Measurements from ENCODE around the gene RPS2. TPM values are rescaled to one million over a fixed set of nuclear protein-coding genes. Genes with fewer than 3 reads are reported as not detected.
A peak's percentile ranks its signal among the peaks of the same experiment; 100 is the strongest.
"Not testable (repeated sequence)": the region's sequence is repeated elsewhere in the genome, so short reads cannot be mapped to it uniquely, and the experiment has no call there.

Gene RPS2
- total and polyA plus RNA-seq, 2 donors: 2,266 to 2,485 TPM

GRCh38 chr16:1924095-1924494, 40.5 kb downstream of the RPS2 start:
- H3K36me3 ChIP-seq (ENCODE audit: control insufficient read depth in 2 of 2, insufficient read depth in 2 of 2, low read length in 1 of 2): no peaks in the 10 kb centered on the region
- peaks cover 41 to 75% of the 10 kb centered on the region in 2 donors for H3K27me3 ChIP-seq (ENCODE audit: control insufficient read depth in 2 of 2, insufficient read depth in 1 of 2, low read length in 1 of 2)
- H3K27ac ChIP-seq (ENCODE audit: low read depth in 1 of 2, low read length in 1 of 2): no peak overlapping the region
- 86% methylated on average over 5 of the region's 5 CpGs for WGBS
- H3K9me3 ChIP-seq (ENCODE audit: control insufficient read depth in 2 of 2, insufficient read depth in 1 of 2, low read length in 1 of 2): peaks cover 0 to 8% of the 10 kb centered on the region in 2 donors
- no peak for DNase-seq (ENCODE audit: low read depth in 6 of 9, low spot score in 9 of 9)
- H3K4me3 ChIP-seq (ENCODE audit: low read length in 2 of 2): no peak overlapping the region
- H3K4me1 ChIP-seq (ENCODE audit: control insufficient read depth in 2 of 2, insufficient read depth in 2 of 2, low read length in 2 of 2): peaks cover 0 to 5% of the 10 kb centered on the region in 2 donors

GRCh38 chr16:1923299-1924034, 41.2 kb downstream of the RPS2 start:
- WGBS: 16% methylated on average over 24 of the region's 24 CpGs
- DNase-seq (ENCODE audit: low read depth in 6 of 9, low spot score in 9 of 9): peak in 2 of 9 donors; percentile 20 to 30
- no peaks in the 10 kb centered on the region for H3K36me3 ChIP-seq (ENCODE audit: control insufficient read depth in 2 of 2, insufficient read depth in 2 of 2, low read length in 1 of 2)
- peaks cover 0 to 8% of the 10 kb centered on the region in 2 donors for H3K9me3 ChIP-seq (ENCODE audit: control insufficient read depth in 2 of 2, insufficient read depth in 1 of 2, low read length in 1 of 2)
- peaks cover 0 to 5% of the 10 kb centered on the region in 2 donors for H3K4me1 ChIP-seq (ENCODE audit: control insufficient read depth in 2 of 2, insufficient read depth in 2 of 2, low read length in 2 of 2)
- no peak overlapping the region for H3K27ac ChIP-seq (ENCODE audit: low read depth in 1 of 2, low read length in 1 of 2)
- peaks cover 47 to 81% of the 10 kb centered on the region in 2 donors for H3K27me3 ChIP-seq (ENCODE audit: control insufficient read depth in 2 of 2, insufficient read depth in 1 of 2, low read length in 1 of 2)
- no peak overlapping the region for H3K4me3 ChIP-seq (ENCODE audit: low read length in 2 of 2)

- WGBS: 83% methylated on average over 8 of the region's 8 CpGs
- Histone ChIP-seq H3K4me3 (ENCODE audit: low read length in 2 of 2) (no peak overlapping the region), H3K27me3 (ENCODE audit: control insufficient read depth in 2 of 2, insufficient read depth in 1 of 2, low read length in 1 of 2) (peaks cover 57 to 86% of the 10 kb centered on the region in 2 donors), H3K27ac (ENCODE audit: low read depth in 1 of 2, low read length in 1 of 2) (no peak overlapping the region), H3K9me3 (ENCODE audit: control insufficient read depth in 2 of 2, insufficient read depth in 1 of 2, low read length in 1 of 2) (peaks cover 0 to 8% of the 10 kb centered on the region in 2 donors), H3K4me1 (ENCODE audit: control insufficient read depth in 2 of 2, insufficient read depth in 2 of 2, low read length in 2 of 2) (peaks cover 0 to 5% of the 10 kb centered on the region in 2 donors), H3K36me3 (ENCODE audit: control insufficient read depth in 2 of 2, insufficient read depth in 2 of 2, low read length in 1 of 2) (no peaks in the 10 kb centered on the region)
- DNase-seq (ENCODE audit: low read depth in 6 of 9, low spot score in 9 of 9): no peak
Measured at GRCh38 chr16:1922357-1922756, 42.3 kb downstream of the RPS2 start.

DNA sequence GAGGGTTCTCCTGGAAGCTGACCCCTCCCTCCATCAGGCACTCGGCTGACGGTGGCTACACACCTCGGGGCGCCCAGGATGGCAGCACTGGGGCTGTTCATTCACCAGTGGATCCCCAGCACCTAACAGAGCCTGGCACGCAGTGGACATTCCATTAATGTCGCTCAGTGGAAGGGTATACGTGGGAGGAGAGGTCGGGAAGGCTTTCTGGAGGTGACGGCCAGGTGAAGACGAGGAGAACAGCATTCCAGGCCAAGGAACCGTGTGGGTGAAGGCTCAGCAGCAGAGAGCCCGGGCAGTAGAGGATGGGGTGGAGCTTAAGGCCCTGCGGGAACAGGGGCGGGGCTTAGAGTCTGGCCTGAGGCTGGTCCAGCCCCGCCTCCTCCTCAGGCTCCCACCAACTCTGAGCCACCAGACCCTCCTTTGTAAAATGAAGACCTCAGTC, 43.9 kb downstream of the RPS2 start:
- no peak for DNase-seq (ENCODE audit: low read depth in 6 of 9, low spot score in 9 of 9)
- WGBS: 13% methylated on average over 15 of the region's 15 CpGs
- Histone ChIP-seq H3K9me3 (ENCODE audit: control insufficient read depth in 2 of 2, insufficient read depth in 1 of 2, low read length in 1 of 2) (peaks cover 0 to 8% of the 10 kb centered on the region in 2 donors), H3K4me1 (ENCODE audit: control insufficient read depth in 2 of 2, insufficient read depth in 2 of 2, low read length in 2 of 2) (peaks cover 0 to 5% of the 10 kb centered on the region in 2 donors), H3K27me3 (ENCODE audit: control insufficient read depth in 2 of 2, insufficient read depth in 1 of 2, low read length in 1 of 2) (peaks cover 73 to 95% of the 10 kb centered on the region in 2 donors), H3K4me3 (ENCODE audit: low read length in 2 of 2) (no peak overlapping the region), H3K36me3 (ENCODE audit: control insufficient read depth in 2 of 2, insufficient read depth in 2 of 2, low read length in 1 of 2) (no peaks in the 10 kb centered on the region), H3K27ac (ENCODE audit: low read depth in 1 of 2, low read length in 1 of 2) (no peak overlapping the region)

DNA sequence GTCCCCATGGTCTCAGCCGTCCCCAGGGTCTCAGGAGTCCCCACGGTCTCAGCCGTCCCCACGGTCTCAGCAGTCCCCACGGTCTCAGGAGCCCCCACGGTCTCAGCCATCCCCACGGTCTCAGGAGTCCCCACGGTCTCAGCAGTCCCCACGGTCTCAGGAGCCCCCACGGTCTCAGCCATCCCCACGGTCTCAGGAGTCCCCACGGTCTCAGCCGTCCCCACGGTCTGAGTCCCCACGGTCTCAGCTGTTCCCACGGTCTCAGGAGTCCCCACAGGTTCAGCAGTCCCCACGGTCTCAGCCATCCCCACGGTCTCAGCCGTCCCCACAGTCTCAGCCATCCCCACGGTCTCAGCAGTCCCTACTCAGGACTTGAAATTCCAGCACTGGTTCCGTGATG, 44.5 kb downstream of the RPS2 start:
- not testable (repeated sequence) for H3K4me3 ChIP-seq (ENCODE audit: low read length in 2 of 2); H3K36me3 ChIP-seq (ENCODE audit: control insufficient read depth in 2 of 2, insufficient read depth in 2 of 2, low read length in 1 of 2); H3K4me1 ChIP-seq (ENCODE audit: control insufficient read depth in 2 of 2, insufficient read depth in 2 of 2, low read length in 2 of 2); H3K27ac ChIP-seq (ENCODE audit: low read depth in 1 of 2, low read length in 1 of 2); DNase-seq (ENCODE audit: low read depth in 6 of 9, low spot score in 9 of 9); H3K9me3 ChIP-seq (ENCODE audit: control insufficient read depth in 2 of 2, insufficient read depth in 1 of 2, low read length in 1 of 2)
- peaks cover 77 to 95% of the 10 kb centered on the region in 2 donors for H3K27me3 ChIP-seq (ENCODE audit: control insufficient read depth in 2 of 2, insufficient read depth in 1 of 2, low read length in 1 of 2)
- WGBS: 76% methylated on average over 21 of the region's 21 CpGs

DNA sequence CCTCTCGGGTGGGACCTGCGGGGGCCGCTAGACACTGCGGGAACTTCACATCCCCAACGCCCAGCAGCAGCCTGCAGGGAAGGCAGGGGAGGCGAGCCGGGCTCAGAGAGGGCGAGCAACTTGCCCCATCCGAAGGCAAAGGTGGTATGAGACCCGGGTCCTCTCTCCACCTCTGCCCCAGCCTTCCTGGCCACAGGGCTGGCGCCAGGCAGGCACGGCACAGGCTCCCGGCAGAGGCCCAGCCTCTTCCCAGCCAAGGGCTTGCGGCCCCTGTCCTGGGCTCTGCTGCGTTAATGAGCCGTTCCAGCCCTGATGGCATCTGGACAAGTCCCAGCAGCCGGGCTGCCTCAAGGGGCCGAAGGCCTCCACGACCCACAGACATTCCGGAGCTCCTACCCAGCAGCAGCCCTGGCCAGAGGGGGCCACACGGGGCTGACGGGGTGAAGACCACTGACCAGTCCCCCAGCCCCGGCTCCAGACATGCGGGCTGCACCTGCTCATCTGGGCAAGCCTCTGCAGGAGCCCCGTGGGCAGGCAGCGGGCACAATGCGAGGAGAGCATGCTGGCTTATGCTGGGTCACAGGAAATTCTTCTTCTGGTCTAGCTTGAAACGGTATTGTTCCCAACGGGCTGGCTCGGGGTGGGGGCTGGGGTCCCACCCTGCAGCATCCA, 45.2 kb downstream of the RPS2 start:
- H3K4me1 ChIP-seq (ENCODE audit: control insufficient read depth in 2 of 2, insufficient read depth in 2 of 2, low read length in 2 of 2): peaks cover 0 to 7% of the 10 kb centered on the region in 2 donors
- peaks cover 77 to 96% of the 10 kb centered on the region in 2 donors for H3K27me3 ChIP-seq (ENCODE audit: control insufficient read depth in 2 of 2, insufficient read depth in 1 of 2, low read length in 1 of 2)
- 46% methylated on average over 30 of the region's 30 CpGs for WGBS

DNA sequence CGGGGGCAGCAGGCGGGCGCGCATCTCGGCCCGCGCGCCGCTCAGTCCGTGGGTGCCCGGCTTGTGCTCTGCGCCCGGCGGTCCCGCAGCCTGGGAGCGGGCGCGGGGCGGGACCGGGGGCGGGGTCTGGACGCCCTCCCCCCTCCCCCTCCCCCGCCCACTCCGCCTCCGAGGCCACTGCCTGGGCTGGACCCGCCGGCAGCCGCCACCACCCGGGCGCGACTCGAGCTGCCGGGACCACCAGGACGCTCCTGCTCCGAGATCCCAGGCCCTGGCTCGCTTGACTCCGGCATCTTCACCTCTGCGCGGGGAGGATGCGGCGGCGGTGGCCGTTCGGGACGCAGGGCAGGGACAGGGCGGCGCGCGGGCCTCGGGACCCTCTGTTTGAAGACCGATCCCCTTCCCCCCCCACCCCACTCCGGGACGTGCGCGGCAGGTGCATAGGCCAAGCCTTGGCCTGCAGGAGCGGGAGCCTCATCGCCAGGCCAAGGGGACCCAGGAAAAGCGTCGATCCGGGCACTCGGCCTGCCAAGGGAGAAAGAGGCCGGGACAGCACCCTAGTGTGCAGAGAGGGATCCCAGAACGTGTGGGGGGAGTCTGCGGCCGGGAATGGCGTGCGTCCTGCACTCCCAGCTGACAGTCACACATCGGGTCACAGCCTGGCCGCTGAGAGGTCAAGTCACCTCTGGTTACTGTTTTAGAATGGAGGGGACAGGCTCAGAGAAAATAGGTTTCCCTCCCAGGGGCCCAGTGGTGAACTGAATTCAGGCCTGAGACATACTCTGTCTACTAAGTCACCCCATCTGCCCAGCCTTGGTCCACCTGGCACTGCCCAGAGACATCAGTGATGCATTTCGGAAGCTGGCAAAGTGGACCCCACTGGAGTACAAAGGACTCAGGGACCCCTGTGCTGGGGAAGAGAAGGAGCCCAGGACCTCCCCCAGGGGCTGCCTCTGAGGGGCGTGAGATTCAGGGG, 46.0 kb downstream of the RPS2 start, which contains the start of gene HS3ST6:
TSS of gene HS3ST6 (minus strand) at position 65 of the 976 bp plus-strand sequence. CDS start 92 bp downstream, outside the sequence.
- WGBS: 7% methylated on average over 71 of the region's 71 CpGs

More for the DNA sequence above, 45.2 kb downstream of the RPS2 start:
- peaks cover 0 to 8% of the 10 kb centered on the region in 2 donors for H3K9me3 ChIP-seq (ENCODE audit: control insufficient read depth in 2 of 2, insufficient read depth in 1 of 2, low read length in 1 of 2)
- DNase-seq (ENCODE audit: low read depth in 6 of 9, low spot score in 9 of 9): no peak
- H3K36me3 ChIP-seq (ENCODE audit: control insufficient read depth in 2 of 2, insufficient read depth in 2 of 2, low read length in 1 of 2): no peaks in the 10 kb centered on the region
- no peak overlapping the region for H3K4me3 ChIP-seq (ENCODE audit: low read length in 2 of 2)
- H3K27ac ChIP-seq (ENCODE audit: low read depth in 1 of 2, low read length in 1 of 2): no peak overlapping the region

DNA sequence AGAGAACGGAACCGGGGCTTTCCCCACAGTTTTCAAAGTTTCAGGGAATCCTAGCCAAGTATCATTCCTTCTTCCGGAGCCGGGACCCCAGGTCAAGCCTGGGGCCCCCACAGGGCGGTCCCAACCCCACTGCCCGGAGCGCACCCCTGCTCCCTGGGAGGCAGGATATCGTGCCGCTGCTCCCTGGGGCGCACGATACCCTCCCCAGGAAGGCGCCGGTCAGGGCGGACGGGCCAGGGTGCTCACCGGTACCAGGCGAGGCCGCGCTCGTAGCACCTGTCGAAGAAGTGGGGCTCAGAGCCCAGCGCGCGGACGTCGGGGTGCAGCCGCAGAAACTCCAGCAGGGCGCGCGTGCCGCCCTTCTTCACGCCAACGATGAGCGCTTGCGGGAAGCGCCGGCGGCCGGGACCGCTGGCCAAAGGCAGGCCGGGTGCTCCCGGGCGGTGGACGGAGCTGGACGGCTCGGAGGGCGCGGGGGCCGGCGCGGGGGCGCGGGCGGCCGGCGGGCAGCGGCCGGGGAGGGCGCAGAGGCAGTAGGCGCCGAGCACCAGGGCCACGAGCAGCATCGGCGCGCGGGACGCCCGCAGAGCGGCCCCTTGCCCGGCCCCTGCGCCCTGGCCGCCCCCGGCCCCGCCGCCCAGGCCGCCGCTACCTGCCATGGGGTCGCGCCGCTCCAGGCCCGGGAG, 46.8 kb downstream of the RPS2 start:
- Histone ChIP-seq H3K27me3 (ENCODE audit: control insufficient read depth in 2 of 2, insufficient read depth in 1 of 2, low read length in 1 of 2) (peaks cover 68 to 95% of the 10 kb centered on the region in 2 donors), H3K36me3 (ENCODE audit: control insufficient read depth in 2 of 2, insufficient read depth in 2 of 2, low read length in 1 of 2) (no peaks in the 10 kb centered on the region), H3K4me1 (ENCODE audit: control insufficient read depth in 2 of 2, insufficient read depth in 2 of 2, low read length in 2 of 2) (peaks cover 0 to 2% of the 10 kb centered on the region in 2 donors), H3K27ac (ENCODE audit: low read depth in 1 of 2, low read length in 1 of 2) (no peak overlapping the region), H3K4me3 (ENCODE audit: low read length in 2 of 2) (no peak overlapping the region), H3K9me3 (ENCODE audit: control insufficient read depth in 2 of 2, insufficient read depth in 1 of 2, low read length in 1 of 2) (peaks cover 0 to 3% of the 10 kb centered on the region in 2 donors)
- no peak for DNase-seq (ENCODE audit: low read depth in 6 of 9, low spot score in 9 of 9)
- WGBS: 4% methylated on average over 81 of the region's 81 CpGs

More for the DNA sequence above, 46.0 kb downstream of the RPS2 start, which contains the start of gene HS3ST6:
- Histone ChIP-seq H3K4me1 (ENCODE audit: control insufficient read depth in 2 of 2, insufficient read depth in 2 of 2, low read length in 2 of 2) (peaks cover 0 to 5% of the 10 kb centered on the region in 2 donors), H3K9me3 (ENCODE audit: control insufficient read depth in 2 of 2, insufficient read depth in 1 of 2, low read length in 1 of 2) (peaks cover 0 to 7% of the 10 kb centered on the region in 2 donors), H3K4me3 (ENCODE audit: low read length in 2 of 2) (no peak within 1 kb of the TSS), H3K27me3 (ENCODE audit: control insufficient read depth in 2 of 2, insufficient read depth in 1 of 2, low read length in 1 of 2) (peaks cover 74 to 96% of the 10 kb centered on the region in 2 donors), H3K36me3 (ENCODE audit: control insufficient read depth in 2 of 2, insufficient read depth in 2 of 2, low read length in 1 of 2) (no peaks in the 10 kb centered on the region), H3K27ac (ENCODE audit: low read depth in 1 of 2, low read length in 1 of 2) (no peak within 1 kb of the TSS)
- no peak for DNase-seq (ENCODE audit: low read depth in 6 of 9, low spot score in 9 of 9)
